ENCODE results near the gene SLC66A1.

Gene SLC66A1

DNA sequence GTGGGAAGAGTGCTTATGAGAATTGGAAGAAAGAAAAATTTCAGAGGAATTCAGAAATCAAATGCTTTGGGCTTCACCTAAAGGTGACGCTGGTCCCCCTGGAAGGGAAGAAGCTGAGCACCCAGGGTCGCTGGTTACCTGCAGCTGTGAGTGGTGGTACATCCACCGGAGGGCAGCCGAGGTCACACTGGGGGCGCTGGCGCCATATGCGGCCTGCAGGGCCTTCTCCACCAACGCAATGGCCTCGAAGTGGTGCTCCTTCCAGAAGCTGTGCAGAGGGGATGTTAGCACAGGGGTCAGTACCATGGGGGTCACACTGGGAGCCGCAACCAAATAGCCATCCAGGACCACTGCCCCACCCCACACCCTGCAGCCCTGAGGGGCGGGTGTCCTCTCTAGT, 6.2 kb upstream of the SLC66A1 start:
- DNase-seq (ENCODE audit: low read depth in 2 of 2): no peak

DNA sequence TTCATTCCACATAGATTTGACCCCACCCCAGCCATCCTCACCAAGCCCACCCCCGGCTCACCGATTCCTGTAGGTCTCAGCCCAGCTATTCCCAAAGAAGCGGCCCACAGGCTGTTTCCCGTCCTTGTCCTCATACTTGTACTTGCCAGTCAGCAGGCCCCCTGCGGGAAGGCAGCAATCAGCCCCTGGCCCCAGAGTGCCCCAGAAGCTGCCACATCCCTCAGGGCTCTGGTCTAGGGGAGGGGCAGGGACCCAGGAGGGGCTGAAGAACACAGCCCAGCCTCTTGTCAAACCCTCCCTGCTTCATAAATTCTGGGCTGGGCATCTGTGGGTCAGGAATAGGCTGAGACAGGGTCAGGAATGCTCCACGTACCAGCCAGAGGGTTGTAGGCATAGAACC, 5.2 kb upstream of the SLC66A1 start:
- no peak for DNase-seq (ENCODE audit: low read depth in 2 of 2)

GRCh38 chr1:19307794-19308508, 4.2 kb upstream of the SLC66A1 start:
- DNase-seq (ENCODE audit: low read depth in 2 of 2): no peak

DNA sequence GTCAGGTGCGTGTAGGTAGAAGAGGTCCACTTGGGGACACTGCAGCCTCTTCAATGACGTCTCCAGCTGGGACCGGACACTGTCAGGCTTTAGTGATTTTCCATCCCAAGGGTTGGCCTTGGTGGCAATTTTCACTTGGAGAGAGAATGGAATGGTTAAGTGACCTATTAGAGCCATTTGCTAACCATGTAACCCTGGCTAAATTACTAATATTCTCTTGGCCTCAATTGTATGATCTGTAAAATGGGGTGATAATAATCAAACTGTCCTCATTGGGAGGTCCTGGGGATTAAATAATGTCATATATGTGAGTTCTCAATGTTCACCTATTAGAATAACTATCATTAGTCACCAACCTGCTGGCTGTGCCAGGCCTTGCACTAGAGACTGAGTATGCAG, 3.6 kb upstream of the SLC66A1 start:
- DNase-seq (ENCODE audit: low read depth in 2 of 2): no peak

DNA sequence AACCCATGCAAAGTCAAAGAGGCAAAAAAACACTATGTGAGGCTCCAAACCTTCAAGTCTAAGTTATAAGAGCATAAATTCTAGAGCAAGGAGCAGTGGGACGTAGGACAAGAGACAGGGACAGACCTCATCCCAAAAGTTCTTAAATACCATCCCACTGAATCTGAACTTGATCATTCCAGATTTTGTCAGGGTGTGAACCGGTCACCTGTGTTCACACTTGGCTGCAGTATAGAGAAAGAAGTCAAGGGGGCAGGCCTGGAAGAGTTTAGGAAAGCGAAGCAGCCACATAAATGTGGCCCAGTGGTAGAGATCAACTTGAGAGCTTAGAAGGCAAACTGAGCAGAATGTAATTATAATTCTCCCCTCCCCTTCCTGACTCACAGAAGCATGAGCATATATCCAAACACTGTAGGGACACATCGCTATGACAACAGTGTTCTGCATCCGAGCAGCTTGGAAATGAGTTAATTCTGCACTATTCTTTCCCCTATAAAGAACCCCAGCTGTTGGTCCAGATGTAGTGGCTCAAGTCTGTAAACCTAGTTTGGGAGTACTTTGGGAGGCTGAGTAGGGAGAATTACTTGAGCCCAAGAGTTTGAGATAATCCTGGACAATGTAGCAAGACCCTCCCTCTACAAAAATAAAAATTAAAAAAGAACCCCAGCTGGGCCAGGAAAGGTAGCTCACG, 2.9 kb upstream of the SLC66A1 start:
- no peak for DNase-seq (ENCODE audit: low read depth in 2 of 2)

- no peak for DNase-seq (ENCODE audit: low read depth in 2 of 2)
Measured at GRCh38 chr1:19310061-19310460, 2.1 kb upstream of the SLC66A1 start.

GRCh38 chr1:19310720-19311502, 1.2 kb upstream of the SLC66A1 start:
- no peak for DNase-seq (ENCODE audit: low read depth in 2 of 2)

GRCh38 chr1:19311503-19311930, 609 bp upstream of the SLC66A1 start:
- DNase-seq (ENCODE audit: low read depth in 2 of 2): no peak

DNA sequence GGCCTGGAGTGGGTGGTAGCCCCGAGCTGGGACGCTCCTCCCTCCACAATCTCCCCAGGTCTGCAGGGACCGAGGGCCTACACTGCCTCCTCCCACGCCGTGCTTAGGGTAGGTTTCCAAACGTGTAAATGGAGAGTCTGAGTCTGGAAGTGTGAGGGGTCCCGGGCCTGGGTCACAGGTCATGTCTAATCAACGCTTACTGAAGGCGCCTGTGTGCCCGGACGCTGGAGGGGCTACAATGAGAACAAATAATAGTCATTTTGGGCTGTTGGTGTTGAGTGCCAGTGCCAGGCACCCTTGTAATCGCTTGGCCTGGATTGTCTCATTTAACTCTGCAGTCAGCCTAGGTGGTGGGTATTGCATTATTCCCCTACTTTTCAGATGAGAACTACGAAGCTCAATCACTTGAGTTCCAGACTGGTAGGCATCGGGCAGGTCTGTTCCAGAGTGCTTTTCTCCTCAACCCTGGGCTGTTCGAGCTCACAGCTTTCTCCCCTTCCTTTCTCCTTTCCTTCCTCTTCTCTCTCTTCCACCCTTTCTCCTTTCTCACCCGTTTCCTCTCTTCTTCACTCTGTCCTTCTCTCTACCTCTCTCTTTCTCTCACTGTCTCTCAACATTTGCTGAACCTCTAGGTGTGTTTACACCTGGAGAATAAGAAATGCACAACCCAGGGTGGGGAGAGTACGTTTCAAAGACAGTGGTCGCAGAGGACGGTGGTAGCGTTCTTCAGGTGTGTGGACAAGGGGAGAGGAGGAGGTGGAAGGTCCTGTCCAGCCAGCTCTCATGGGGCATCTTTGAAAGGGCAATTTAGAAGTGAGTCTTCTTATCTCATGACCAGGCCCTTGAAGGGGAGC, 883 bp downstream of the SLC66A1 start:
- DNase-seq (ENCODE audit: low read depth in 2 of 2): no peak

- no peak for DNase-seq (ENCODE audit: low read depth in 2 of 2)
Measured at GRCh38 chr1:19313636-19313959, 1.5 kb downstream of the SLC66A1 start.

- DNase-seq (ENCODE audit: low read depth in 2 of 2): no peak
Measured at GRCh38 chr1:19313961-19314882, 2.1 kb downstream of the SLC66A1 start.

DNA sequence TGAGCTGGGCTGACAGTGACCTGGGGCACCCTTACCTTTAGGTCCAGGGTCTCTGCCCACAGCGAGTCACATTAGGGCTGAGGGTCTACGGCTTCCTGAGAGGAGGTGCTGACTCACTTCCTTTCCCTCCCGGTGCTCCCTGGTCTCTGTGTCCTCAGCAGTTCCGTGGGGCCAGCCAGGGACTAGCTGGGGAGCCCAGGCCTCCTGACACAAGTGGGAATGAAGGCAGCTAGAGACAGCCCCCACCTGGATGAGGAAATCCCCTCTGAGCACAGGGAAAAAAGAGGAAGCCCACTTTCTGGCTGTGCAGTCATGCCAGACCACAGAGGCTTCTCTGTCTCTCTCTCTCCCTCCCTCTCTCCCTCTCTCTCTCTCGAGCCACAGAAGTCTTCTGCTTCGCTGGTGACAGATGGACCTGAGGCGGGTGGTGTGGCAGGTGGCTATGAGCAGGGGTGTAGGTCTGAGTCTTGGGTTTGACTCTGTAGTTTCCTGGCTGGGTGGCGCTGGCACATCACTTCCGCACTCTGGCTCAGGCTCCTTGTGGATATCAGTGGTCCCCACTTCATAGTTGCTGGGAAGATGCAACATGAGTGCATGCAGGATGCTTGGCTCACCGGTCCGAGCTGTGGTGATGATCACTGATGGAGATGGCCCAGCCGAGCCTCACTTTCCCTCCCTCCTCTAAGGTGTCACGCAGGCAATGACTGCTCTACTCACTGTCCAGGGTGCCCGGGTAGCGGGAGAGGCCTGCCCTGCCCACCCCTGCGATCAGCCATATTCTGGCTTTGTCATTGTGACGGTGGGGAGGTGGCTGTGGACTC, 3.5 kb downstream of the SLC66A1 start:
- DNase-seq (ENCODE audit: low read depth in 2 of 2): no peak

- no peak for DNase-seq (ENCODE audit: low read depth in 2 of 2)
Measured at GRCh38 chr1:19317126-19317910, 5.2 kb downstream of the SLC66A1 start.

- DNase-seq (ENCODE audit: low read depth in 2 of 2): no peak
Measured at GRCh38 chr1:19319196-19319595, 7.1 kb downstream of the SLC66A1 start.

GRCh38 chr1:19321071-19321470, 8.9 kb downstream of the SLC66A1 start:
- no peak for DNase-seq (ENCODE audit: low read depth in 2 of 2)

GRCh38 chr1:19322481-19322880, 10.4 kb downstream of the SLC66A1 start:
- no peak for DNase-seq (ENCODE audit: low read depth in 2 of 2)

- no peak for DNase-seq (ENCODE audit: low read depth in 2 of 2)
Measured at GRCh38 chr1:19323987-19324664, 12.0 kb downstream of the SLC66A1 start.

GRCh38 chr1:19324665-19324990, 12.5 kb downstream of the SLC66A1 start:
- DNase-seq (ENCODE audit: low read depth in 2 of 2): no peak

Data from activated CD4-positive, alpha-beta T cell treated with anti-CD3 and anti-CD28 coated beads for 24 hours (primary cell).